ENCODE data around the gene CHMP4A.
"Not testable (repeated sequence)": the region's sequence is repeated elsewhere in the genome, so short reads cannot be mapped to it uniquely, and the experiment has no call there.

The CHMP4A gene

GRCh38 chr14:24231263-24232120 is 18.2 kb upstream of the CHMP4A start:
- DNase-seq: no peak
- intact Hi-C loops (cut with DNase I): loop anchor here (1.0 kb wide), 1 partner anchor 11 kb away; the partner anchor contains the start of gene TINF2

GRCh38 chr14:24228902-24229301 is 15.6 kb upstream of the CHMP4A start:
- intact Hi-C loops (cut with DNase I): no loop called here

GRCh38 chr14:24226473-24226872 is 13.2 kb upstream of the CHMP4A start:
- intact Hi-C loops (cut with DNase I): no loop called here
- DNase-seq: no peak

More at GRCh38 chr14:24228902-24229301, 15.6 kb upstream of the CHMP4A start:
- no peak for DNase-seq

GRCh38 chr14:24224618-24225071 is 11.4 kb upstream of the CHMP4A start:
- intact Hi-C loops (cut with DNase I): no loop called here
- DNase-seq: no peak

- DNase-seq; intact Hi-C loops (cut with DNase I): not testable (repeated sequence)
These were observed 9.7 kb upstream of the CHMP4A start for GRCh38 chr14:24222987-24223386.

- intact Hi-C loops (cut with DNase I): no loop called here
- no peak for DNase-seq
These were observed 6.2 kb upstream of the CHMP4A start for GRCh38 chr14:24219521-24219920.

- DNase-seq: no peak
- intact Hi-C loops (cut with DNase I): no loop called here
These were observed 5.8 kb upstream of the CHMP4A start for GRCh38 chr14:24219080-24219479.

GRCh38 chr14:24216876-24217275 is 3.6 kb upstream of the CHMP4A start:
- intact Hi-C loops (cut with DNase I); DNase-seq: not testable (repeated sequence)

- no peak for DNase-seq
- intact Hi-C loops (cut with DNase I): no loop called here
These were observed 3.0 kb upstream of the CHMP4A start for GRCh38 chr14:24216345-24216699.

- intact Hi-C loops (cut with DNase I): no loop called here
- peak; percentile 75 to 98 (median 86) for DNase-seq
These were observed 2.4 kb upstream of the CHMP4A start, which contains the start of gene MDP1 for GRCh38 chr14:24215495-24216344. Gene MDP1, minus strand, starts transcription at chr14:24216066. Its CDS starts 111 bp downstream, at chr14:24215955.

GRCh38 chr14:24213866-24214662 is 776 bp upstream of the CHMP4A start:
- DNase-seq: no peak
- intact Hi-C loops (cut with DNase I): no loop called here

- intact Hi-C loops (cut with DNase I): no loop called here
These were observed 2.0 kb downstream of the CHMP4A start for GRCh38 chr14:24211311-24211710.

GRCh38 chr14:24207625-24208024 is 5.7 kb downstream of the CHMP4A start:
- intact Hi-C loops (cut with DNase I): no loop called here
- DNase-seq: no peak

More at GRCh38 chr14:24211311-24211710, 2.0 kb downstream of the CHMP4A start:
- no peak for DNase-seq

GRCh38 chr14:24207104-24207551 is 6.2 kb downstream of the CHMP4A start:
- no peak for DNase-seq
- intact Hi-C loops (cut with DNase I): no loop called here

GRCh38 chr14:24206260-24207103 is 6.8 kb downstream of the CHMP4A start:
- intact Hi-C loops (cut with DNase I): no loop called here
- DNase-seq: no peak

- no peak for DNase-seq
- intact Hi-C loops (cut with DNase I): no loop called here
These were observed 8.8 kb downstream of the CHMP4A start for GRCh38 chr14:24204163-24205146.

GRCh38 chr14:24203249-24203886 is 9.9 kb downstream of the CHMP4A start:
- intact Hi-C loops (cut with DNase I); DNase-seq: not testable (repeated sequence)

GRCh38 chr14:24202538-24202937 is 10.8 kb downstream of the CHMP4A start:
- DNase-seq; intact Hi-C loops (cut with DNase I): not testable (repeated sequence)

Measured in posterior cingulate gyrus (tissue), 11 donors.